Neural progenitor cell (in vitro differentiated cells): Measurements from ENCODE around the gene KPTN. TPM values are rescaled to one million over a fixed set of nuclear protein-coding genes. Genes with fewer than 3 reads are reported as not detected.
A peak's percentile ranks its signal among the peaks of the same experiment; 100 is the strongest.

Experiments used
- DNase-seq: peaks from one replicate; pipeline ENCODE4 v3.0.0-alpha.2; 2016; ENCODE audit warnings: low spot score
- H2AFZ ChIP-seq: fragments of 200-600 bp; sonication (generic); replicated peaks from 2 replicates; pipeline ENCODE4 v1.6.1; 2016; ENCODE audit warnings: antibody characterized with exemption
- H3F3A ChIP-seq: fragments of 200-600 bp; sonication (generic); 2 replicates; pipeline ENCODE4 v1.6.1; 2016; ENCODE audit warnings: antibody characterized with exemption, low read depth
- H3K27ac ChIP-seq: fragments of 200-600 bp; sonication (generic); 2 replicates; pipeline ENCODE4 v1.5.1; 2016; ENCODE audit warnings: mild to moderate bottlenecking
- H3K27me3 ChIP-seq: fragments of 200-600 bp; sonication (generic); 2 replicates; pipeline ENCODE4 v1.6.1; 2016; ENCODE audit warnings: mild to moderate bottlenecking, moderate library complexity
- H3K36me3 ChIP-seq: fragments of 200-600 bp; sonication (generic); 2 replicates; pipeline ENCODE4 v1.5.1; 2016
- H3K4me1 ChIP-seq: fragments of 200-600 bp; sonication (generic); 2 replicates; pipeline ENCODE4 v1.6.1; 2016; ENCODE audit warnings: mixed run types
- H3K4me2 ChIP-seq: fragments of 200-600 bp; sonication (generic); 2 replicates; pipeline ENCODE4 v1.6.1; 2016
- H3K4me3 ChIP-seq: fragments of 200-600 bp; sonication (generic); 2 replicates; pipeline ENCODE4 v1.5.1; 2016
- H3K79me2 ChIP-seq: fragments of 200-600 bp; sonication (generic); 2 replicates; pipeline ENCODE4 v1.6.1; 2016; ENCODE audit warnings: low read depth
- H3K9ac ChIP-seq: fragments of 200-600 bp; sonication (generic); 2 replicates; pipeline ENCODE4 v1.6.1; 2016
- H3K9me3 ChIP-seq: fragments of 200-600 bp; sonication (generic); 2 replicates; pipeline ENCODE4 v1.5.1; 2016; ENCODE audit warnings: low read depth
- H4K20me1 ChIP-seq: fragments of 200-600 bp; sonication (generic); 2 replicates; pipeline ENCODE4 v1.6.1; 2016; ENCODE audit warnings: low read depth
- H3K27ac Mint-ChIP-seq: 3 replicates; pipeline ENCODE4 v1.8.0; 2021; ENCODE audit warnings: mixed read lengths
- H3K27me3 Mint-ChIP-seq: 2 replicates; pipeline ENCODE4 v1.8.0; 2022; ENCODE audit warnings: low read depth, mild to moderate bottlenecking, inconsistent platforms, moderate library complexity, mixed read lengths; ENCODE audit not compliant: insufficient read depth
- H3K36me3 Mint-ChIP-seq: 3 replicates; pipeline ENCODE4 v1.8.0; 2021; ENCODE audit warnings: mixed read lengths
- H3K4me1 Mint-ChIP-seq: 3 replicates; pipeline ENCODE4 v1.8.0; 2021; ENCODE audit warnings: mixed read lengths
- H3K4me3 Mint-ChIP-seq: 3 replicates; pipeline ENCODE4 v1.8.0; 2021; ENCODE audit warnings: mild to moderate bottlenecking, moderate library complexity, mixed read lengths
- H3K9me3 Mint-ChIP-seq: 3 replicates; pipeline ENCODE4 v1.8.0; 2020; ENCODE audit warnings: mixed read lengths
- EZH2 ChIP-seq: fragments of 200-600 bp; sonication (generic); IDR thresholded peaks from 2 replicates; pipeline ENCODE4 v1.6.1; 2017; ENCODE audit warnings: antibody characterized with exemption, mild to moderate bottlenecking, moderate library complexity
- EZH2phosphoT487 ChIP-seq: fragments of 200-600 bp; sonication (generic); IDR thresholded peaks from 2 replicates; pipeline ENCODE4 v1.6.1; 2017; ENCODE audit warnings: antibody characterized with exemption
- total RNA-seq: library from RNA; depleted of rRNA; stranded (reverse); fragments of >200 nt; gene quantifications from 2 replicates; pipeline ENCODE4 v1.2.3, GENCODE V29; 2015; ENCODE audit warnings: low replicate concordance
- TF ChIP-seq, protein P1 (sequence below): fragments of 200-600 bp; sonication (generic); IDR thresholded peaks from 2 replicates; pipeline ENCODE4 v1.5.1; 2017; ENCODE audit warnings: antibody characterized with exemption, mild to moderate bottlenecking

KPTN gene
- total RNA-seq, 1 donor from 2014 or later: 18.1 TPM

DNA sequence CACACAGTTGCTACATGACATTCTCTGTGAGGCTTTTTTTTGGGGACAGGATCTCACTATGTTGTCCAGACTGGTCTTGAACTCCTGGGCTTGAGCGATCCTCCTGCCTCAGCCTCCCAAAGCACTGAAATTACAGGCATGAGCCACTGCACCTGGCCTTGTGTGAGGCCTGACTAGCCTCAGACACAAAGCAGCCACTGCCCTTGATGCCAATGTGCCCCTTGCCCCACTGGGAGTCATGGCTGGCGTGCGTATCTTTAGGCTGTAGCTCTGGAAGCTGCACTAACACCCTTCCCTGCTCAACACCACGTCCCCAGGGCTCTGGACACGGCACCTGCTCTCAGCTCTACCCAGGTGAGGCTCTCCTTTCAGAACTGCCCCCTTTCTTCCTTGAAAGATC, 14.5 kb upstream of the KPTN start:
- H3K27me3 Mint-ChIP-seq: peaks cover 6% of the 10 kb centered on the region
- Histone ChIP-seq H3K27me3 (no peaks in the 10 kb centered on the region), H3F3A (no peaks in the 10 kb centered on the region), H3K27ac (no peak overlapping the region), H3K4me2 (no peak overlapping the region), H3K4me3 (no peak overlapping the region), H3K79me2 (no peaks in the 10 kb centered on the region), H3K4me1 (no peaks in the 10 kb centered on the region), H2AFZ (no peak overlapping the region), H3K36me3 (no peaks in the 10 kb centered on the region), H4K20me1 (no peaks in the 10 kb centered on the region), H3K9me3 (no peaks in the 10 kb centered on the region), H3K9ac (no peak overlapping the region)
- H3K4me1 Mint-ChIP-seq: no peaks in the 10 kb centered on the region
- TF ChIP-seq EZH2phosphoT487 (no peak), EZH2 (no peak)
- H3K36me3 Mint-ChIP-seq: peaks cover 2% of the 10 kb centered on the region
- peak overlapping the region; percentile 51 for H3K27ac Mint-ChIP-seq
- H3K4me3 Mint-ChIP-seq: peak overlapping the region; percentile 48
- H3K9me3 Mint-ChIP-seq: no peaks in the 10 kb centered on the region
- no peak for DNase-seq

DNA sequence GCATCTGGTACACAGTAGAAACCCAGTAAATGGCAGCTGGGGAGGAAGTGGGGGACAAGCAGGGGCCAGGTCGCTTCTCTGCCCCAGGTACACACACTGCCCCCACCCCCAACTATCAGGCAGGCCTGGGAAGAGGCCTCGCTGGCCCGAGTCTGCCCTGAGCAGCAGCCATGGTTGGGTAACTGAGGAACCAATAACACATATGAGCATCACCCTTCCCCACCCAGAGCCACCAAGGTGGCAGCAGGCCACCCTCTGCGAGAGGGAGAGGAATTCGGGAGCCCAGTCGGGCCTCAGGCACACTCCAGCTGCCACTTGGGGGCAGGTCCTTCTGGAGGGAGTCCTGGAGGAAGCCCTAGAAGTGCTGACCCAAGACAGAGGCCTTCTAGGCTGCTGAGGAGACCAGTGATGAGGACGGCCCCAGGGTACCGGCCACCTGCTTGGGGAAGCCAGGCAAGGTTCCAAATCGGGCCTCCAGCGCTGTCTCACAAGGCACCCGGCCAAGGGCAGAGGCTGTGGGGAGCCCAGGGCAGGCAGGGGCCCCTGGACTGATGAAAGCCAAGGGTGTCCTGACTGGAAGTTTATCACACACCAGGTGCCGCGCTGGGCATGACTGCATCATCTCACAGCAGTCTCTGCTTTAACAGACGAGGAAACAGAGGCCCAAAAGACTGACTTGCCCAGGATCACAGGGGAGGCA, 14.0 kb upstream of the KPTN start:
- no peaks in the 10 kb centered on the region for H3K9me3 ChIP-seq
- H3K4me3 Mint-ChIP-seq: no peak overlapping the region

DNA sequence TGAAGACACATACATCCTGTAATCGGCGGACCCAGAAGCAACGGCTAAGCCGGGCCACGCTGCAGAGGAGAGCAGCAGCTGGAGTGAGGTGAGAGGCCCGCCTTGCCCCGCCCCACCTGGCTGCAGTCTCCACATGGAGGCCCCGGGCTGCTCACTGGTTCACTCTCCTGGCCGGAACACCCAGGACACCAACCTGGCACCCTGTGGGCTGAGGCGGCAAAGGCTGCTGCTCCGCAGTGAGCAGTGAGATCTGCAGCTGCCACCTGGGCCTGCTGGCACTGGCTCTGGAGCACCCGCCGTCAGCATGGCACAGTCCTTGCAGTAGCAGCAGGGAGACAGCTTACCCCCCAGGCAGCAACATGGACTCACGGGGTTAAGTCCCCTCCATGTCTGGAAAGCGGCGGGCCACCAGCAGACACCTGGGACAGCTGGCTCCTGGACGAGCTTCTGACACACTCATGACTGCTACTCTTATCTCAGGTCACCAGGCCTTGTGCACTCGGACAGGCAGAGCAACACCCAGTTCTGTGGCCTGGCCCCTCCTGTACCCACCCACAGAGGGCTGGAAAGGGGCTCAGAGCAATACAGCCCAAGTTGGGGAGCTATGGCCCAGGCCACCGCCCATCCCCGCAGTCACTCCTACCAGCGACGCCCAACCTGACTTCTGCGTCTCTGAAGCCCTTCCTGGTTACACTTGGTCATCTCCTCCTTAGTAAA, 13.2 kb upstream of the KPTN start:
- no peaks in the 10 kb centered on the region for H3K4me1 Mint-ChIP-seq
- H3K27ac ChIP-seq: no peak overlapping the region
- H3K4me3 ChIP-seq: no peak overlapping the region
- no peak overlapping the region for H3K27ac Mint-ChIP-seq
- TF ChIP-seq EZH2phosphoT487: no peak
- no peak for TF ChIP-seq EZH2
- TF ChIP-seq, protein P1, sequence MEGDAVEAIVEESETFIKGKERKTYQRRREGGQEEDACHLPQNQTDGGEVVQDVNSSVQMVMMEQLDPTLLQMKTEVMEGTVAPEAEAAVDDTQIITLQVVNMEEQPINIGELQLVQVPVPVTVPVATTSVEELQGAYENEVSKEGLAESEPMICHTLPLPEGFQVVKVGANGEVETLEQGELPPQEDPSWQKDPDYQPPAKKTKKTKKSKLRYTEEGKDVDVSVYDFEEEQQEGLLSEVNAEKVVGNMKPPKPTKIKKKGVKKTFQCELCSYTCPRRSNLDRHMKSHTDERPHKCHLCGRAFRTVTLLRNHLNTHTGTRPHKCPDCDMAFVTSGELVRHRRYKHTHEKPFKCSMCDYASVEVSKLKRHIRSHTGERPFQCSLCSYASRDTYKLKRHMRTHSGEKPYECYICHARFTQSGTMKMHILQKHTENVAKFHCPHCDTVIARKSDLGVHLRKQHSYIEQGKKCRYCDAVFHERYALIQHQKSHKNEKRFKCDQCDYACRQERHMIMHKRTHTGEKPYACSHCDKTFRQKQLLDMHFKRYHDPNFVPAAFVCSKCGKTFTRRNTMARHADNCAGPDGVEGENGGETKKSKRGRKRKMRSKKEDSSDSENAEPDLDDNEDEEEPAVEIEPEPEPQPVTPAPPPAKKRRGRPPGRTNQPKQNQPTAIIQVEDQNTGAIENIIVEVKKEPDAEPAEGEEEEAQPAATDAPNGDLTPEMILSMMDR: no peak
- DNase-seq: no peak
- no peaks in the 10 kb centered on the region for H4K20me1 ChIP-seq
- no peaks in the 10 kb centered on the region for H3K9me3 Mint-ChIP-seq
- no peaks in the 10 kb centered on the region for H3F3A ChIP-seq
- H3K36me3 Mint-ChIP-seq: peaks cover 2% of the 10 kb centered on the region
- H3K4me1 ChIP-seq: no peaks in the 10 kb centered on the region
- no peaks in the 10 kb centered on the region for H3K79me2 ChIP-seq
- H3K4me3 Mint-ChIP-seq: no peak overlapping the region
- no peaks in the 10 kb centered on the region for H3K9me3 ChIP-seq
- H2AFZ ChIP-seq: no peak overlapping the region
- H3K4me2 ChIP-seq: no peak overlapping the region
- peaks cover 2% of the 10 kb centered on the region for H3K27me3 Mint-ChIP-seq
- H3K36me3 ChIP-seq: no peaks in the 10 kb centered on the region
- no peak overlapping the region for H3K9ac ChIP-seq
- H3K27me3 ChIP-seq: no peaks in the 10 kb centered on the region

More for the DNA sequence above, 14.0 kb upstream of the KPTN start:
- H3K27ac Mint-ChIP-seq: no peak overlapping the region
- Histone ChIP-seq H3F3A (no peaks in the 10 kb centered on the region), H3K4me1 (no peaks in the 10 kb centered on the region), H3K4me2 (no peak overlapping the region), H3K27ac (no peak overlapping the region), H3K79me2 (no peaks in the 10 kb centered on the region), H3K9ac (no peak overlapping the region), H3K27me3 (no peaks in the 10 kb centered on the region), H3K4me3 (no peak overlapping the region), H3K36me3 (no peaks in the 10 kb centered on the region), H2AFZ (no peak overlapping the region), H4K20me1 (no peaks in the 10 kb centered on the region)
- no peak for DNase-seq
- no peaks in the 10 kb centered on the region for H3K9me3 Mint-ChIP-seq
- peaks cover 3% of the 10 kb centered on the region for H3K27me3 Mint-ChIP-seq
- TF ChIP-seq, protein P1: no peak
- no peak for TF ChIP-seq EZH2phosphoT487
- TF ChIP-seq EZH2: no peak
- peaks cover 2% of the 10 kb centered on the region for H3K36me3 Mint-ChIP-seq
- no peaks in the 10 kb centered on the region for H3K4me1 Mint-ChIP-seq
